ENCODE data around the gene PAX2. TPM values are rescaled to one million over a fixed set of nuclear protein-coding genes. Genes with fewer than 3 reads are reported as not detected.

PAX2 gene
- total RNA-seq, 1 experiment from 2014 or later = not detected

DNA sequence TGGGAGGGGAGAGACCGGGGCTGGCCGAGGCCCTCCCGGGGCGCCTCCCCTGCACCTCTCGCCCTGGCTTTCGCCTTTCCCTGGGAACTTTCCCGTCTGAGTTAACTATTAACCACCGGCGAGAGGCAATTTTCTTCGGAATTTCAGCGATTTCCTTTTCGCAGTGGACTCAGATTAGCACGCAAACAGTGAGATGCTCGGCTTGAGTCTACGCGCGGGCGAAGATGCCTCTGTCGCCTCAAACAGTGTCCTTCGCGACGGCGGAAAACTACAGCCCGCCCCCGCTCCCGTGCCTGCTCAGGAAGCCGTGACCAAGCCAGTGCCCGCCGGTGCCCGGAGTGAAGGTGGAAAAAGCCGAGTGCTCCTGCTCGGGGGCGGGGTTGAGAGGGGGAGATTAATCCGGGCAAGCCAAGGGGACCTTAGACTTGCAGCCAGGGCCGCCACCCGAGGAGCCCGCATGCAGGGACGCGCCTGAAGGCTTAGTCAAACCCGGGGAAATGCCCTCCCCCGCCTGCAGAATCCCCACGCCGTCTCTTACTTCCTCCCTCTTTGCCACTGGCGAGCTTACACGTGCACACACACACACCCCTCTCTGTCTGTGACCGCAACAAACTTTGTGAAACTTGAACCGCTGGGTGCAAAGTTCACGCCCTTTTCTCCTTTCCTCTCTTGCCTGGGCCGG lies 14.5 kb upstream of the PAX2 start:
- Mint-ChIP-seq H3K27ac (no peak overlapping the region), H3K9me3 (peaks cover 2 to 10% of the 10 kb centered on the region in 2 experiments; a peak in 2 of 5 replicates), H3K4me3 (peak overlapping the region in 1 of 2 experiments; percentile 68; a peak in 3 of 5 replicates), H3K4me1 (peaks cover 18 to 35% of the 10 kb centered on the region in 2 experiments), H3K36me3 (ENCODE audit: insufficient read depth in 1 of 3, low read depth in 3 of 3) (no peaks in the 10 kb centered on the region), H3K27me3 (ENCODE audit: low read depth) (peaks cover 100% of the 10 kb centered on the region)
- H3K23me2 ChIP-seq (ENCODE audit: insufficient read length, low read depth, low read length, poor library complexity, severe bottlenecking) = no peaks in the 10 kb centered on the region
- peaks cover 92% of the 10 kb centered on the region for H3K27me3 ChIP-seq (ENCODE audit: insufficient read depth, low read length)
- TF ChIP-seq, protein P1, sequence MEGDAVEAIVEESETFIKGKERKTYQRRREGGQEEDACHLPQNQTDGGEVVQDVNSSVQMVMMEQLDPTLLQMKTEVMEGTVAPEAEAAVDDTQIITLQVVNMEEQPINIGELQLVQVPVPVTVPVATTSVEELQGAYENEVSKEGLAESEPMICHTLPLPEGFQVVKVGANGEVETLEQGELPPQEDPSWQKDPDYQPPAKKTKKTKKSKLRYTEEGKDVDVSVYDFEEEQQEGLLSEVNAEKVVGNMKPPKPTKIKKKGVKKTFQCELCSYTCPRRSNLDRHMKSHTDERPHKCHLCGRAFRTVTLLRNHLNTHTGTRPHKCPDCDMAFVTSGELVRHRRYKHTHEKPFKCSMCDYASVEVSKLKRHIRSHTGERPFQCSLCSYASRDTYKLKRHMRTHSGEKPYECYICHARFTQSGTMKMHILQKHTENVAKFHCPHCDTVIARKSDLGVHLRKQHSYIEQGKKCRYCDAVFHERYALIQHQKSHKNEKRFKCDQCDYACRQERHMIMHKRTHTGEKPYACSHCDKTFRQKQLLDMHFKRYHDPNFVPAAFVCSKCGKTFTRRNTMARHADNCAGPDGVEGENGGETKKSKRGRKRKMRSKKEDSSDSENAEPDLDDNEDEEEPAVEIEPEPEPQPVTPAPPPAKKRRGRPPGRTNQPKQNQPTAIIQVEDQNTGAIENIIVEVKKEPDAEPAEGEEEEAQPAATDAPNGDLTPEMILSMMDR (conservative IDR thresholded peaks at IDR 0.05) = no peak
- no peak overlapping the region for H2AK5ac ChIP-seq (ENCODE audit: insufficient read length, low read length)
- no peak overlapping the region for H3K23ac ChIP-seq (ENCODE audit: insufficient read length, low read depth, low read length)
- peak overlapping the region; percentile 15 for H3K4me2 ChIP-seq (ENCODE audit: insufficient read depth, insufficient read length, low read length)
- H2BK12ac ChIP-seq (ENCODE audit: insufficient read length, low read depth, low read length) = no peak overlapping the region
- no peak overlapping the region for H3K14ac ChIP-seq (ENCODE audit: insufficient read depth, low read length)
- DNase-seq = no peak
- H2BK5ac ChIP-seq (ENCODE audit: insufficient read length, low read length) = no peak overlapping the region
- no peak overlapping the region for H3K9ac ChIP-seq (ENCODE audit: extremely low read depth, insufficient read length, low read length)
- H2BK15ac ChIP-seq (ENCODE audit: low read depth, low read length) = no peak overlapping the region
- no peak overlapping the region for H4K91ac ChIP-seq (ENCODE audit: insufficient read length, low read depth, low read length)
- H3K79me1 ChIP-seq (ENCODE audit: insufficient read depth, low read depth, low read length, poor library complexity, severe bottlenecking) = no peaks in the 10 kb centered on the region
- no peak overlapping the region for H3K56ac ChIP-seq (ENCODE audit: insufficient read length, low read depth, low read length)
- no peak overlapping the region for H3K27ac ChIP-seq (ENCODE audit: insufficient read length, low read depth, low read length)
- H3K9me3 ChIP-seq (ENCODE audit: control insufficient read depth, low read depth, low read length) = no peaks in the 10 kb centered on the region
- H3K79me2 ChIP-seq (ENCODE audit: insufficient read depth, low read length) = no peaks in the 10 kb centered on the region
- no peak overlapping the region for H4K5ac ChIP-seq (ENCODE audit: insufficient read length, low read depth, low read length)
- H4K8ac ChIP-seq (replicated peaks; ENCODE audit: insufficient read length, low read depth, low read length) = no peak overlapping the region
- H4K20me1 ChIP-seq (ENCODE audit: control insufficient read depth, insufficient read depth, insufficient read length) = no peaks in the 10 kb centered on the region
- H2AFZ ChIP-seq (ENCODE audit: low read length) = no peak overlapping the region
- no peak overlapping the region for H3T11ph ChIP-seq (ENCODE audit: low read length)
- H2BK20ac ChIP-seq (ENCODE audit: low read depth, low read length, poor library complexity, severe bottlenecking) = no peak overlapping the region
- no peak overlapping the region for H3K4ac ChIP-seq (ENCODE audit: low read depth, low read length)
- H3K18ac ChIP-seq (ENCODE audit: insufficient read length, low read depth, low read length) = no peak overlapping the region
- no peak overlapping the region for H2BK120ac ChIP-seq (ENCODE audit: low read depth, low read length, poor library complexity, severe bottlenecking)
- H3K4me1 ChIP-seq (ENCODE audit: insufficient read depth, low read length) = no peaks in the 10 kb centered on the region
- no CpG with 5 or more reads among the region's 49 CpGs for WGBS (ENCODE audit: extremely low coverage, insufficient read length, low lambda C conversion rate)
